Activated T-cell treated with anti-CD3 and anti-CD28 coated beads for 1 hour (primary cell): ENCODE results near the gene HAAO.

Source experiments
- DNase-seq: peaks from one replicate; pipeline ENCODE4 v3.0.0-alpha.2; 2020; ENCODE audit warnings: low read depth

Gene HAAO

GRCh38 chr2:42813763-42814162 lies 21.4 kb upstream of the HAAO start:
- DNase-seq, result no peak

GRCh38 chr2:42812899-42813479 lies 20.6 kb upstream of the HAAO start:
- DNase-seq, result no peak

GRCh38 chr2:42810971-42811811 lies 18.8 kb upstream of the HAAO start:
- DNase-seq, result peak; percentile 35

- peak; percentile 93 for DNase-seq
Measured at GRCh38 chr2:42810121-42810970, 18.0 kb upstream of the HAAO start.

GRCh38 chr2:42809819-42810120 lies 17.4 kb upstream of the HAAO start:
- peak; percentile 48 for DNase-seq

- DNase-seq, result no peak
Measured at GRCh38 chr2:42809131-42809818, 16.9 kb upstream of the HAAO start.

- no peak for DNase-seq
Measured at GRCh38 chr2:42808301-42808700, 15.9 kb upstream of the HAAO start.

- DNase-seq, result no peak
Measured at GRCh38 chr2:42806786-42807185, 14.4 kb upstream of the HAAO start.

GRCh38 chr2:42804891-42805290 lies 12.5 kb upstream of the HAAO start:
- DNase-seq, result no peak

- DNase-seq, result no peak
Measured at GRCh38 chr2:42804338-42804737, 12.0 kb upstream of the HAAO start.

GRCh38 chr2:42802150-42802549 lies 9.8 kb upstream of the HAAO start:
- DNase-seq, result no peak

- DNase-seq, result no peak
Measured at GRCh38 chr2:42801381-42801780, 9.0 kb upstream of the HAAO start.

GRCh38 chr2:42800981-42801380 lies 8.6 kb upstream of the HAAO start:
- no peak for DNase-seq

- no peak for DNase-seq
Measured at GRCh38 chr2:42800461-42800962, 8.1 kb upstream of the HAAO start.

- DNase-seq, result no peak
Measured at GRCh38 chr2:42799881-42800280, 7.5 kb upstream of the HAAO start.

GRCh38 chr2:42797281-42797680 lies 4.9 kb upstream of the HAAO start:
- no peak for DNase-seq

- DNase-seq, result no peak
Measured at GRCh38 chr2:42796427-42797248, 4.3 kb upstream of the HAAO start.

- DNase-seq, result no peak
Measured at GRCh38 chr2:42795841-42796301, 3.5 kb upstream of the HAAO start.

- DNase-seq, result no peak
Measured at GRCh38 chr2:42795275-42795674, 2.9 kb upstream of the HAAO start.

GRCh38 chr2:42794271-42795046 lies 2.1 kb upstream of the HAAO start:
- no peak for DNase-seq
